HuH-7 (cell line): ENCODE data around the gene AK8.

Experiments
- DNase-seq: peaks from one replicate; pipeline ENCODE4 v3.0.0; 2011; ENCODE audit warnings: low spot score

Gene AK8

DNA sequence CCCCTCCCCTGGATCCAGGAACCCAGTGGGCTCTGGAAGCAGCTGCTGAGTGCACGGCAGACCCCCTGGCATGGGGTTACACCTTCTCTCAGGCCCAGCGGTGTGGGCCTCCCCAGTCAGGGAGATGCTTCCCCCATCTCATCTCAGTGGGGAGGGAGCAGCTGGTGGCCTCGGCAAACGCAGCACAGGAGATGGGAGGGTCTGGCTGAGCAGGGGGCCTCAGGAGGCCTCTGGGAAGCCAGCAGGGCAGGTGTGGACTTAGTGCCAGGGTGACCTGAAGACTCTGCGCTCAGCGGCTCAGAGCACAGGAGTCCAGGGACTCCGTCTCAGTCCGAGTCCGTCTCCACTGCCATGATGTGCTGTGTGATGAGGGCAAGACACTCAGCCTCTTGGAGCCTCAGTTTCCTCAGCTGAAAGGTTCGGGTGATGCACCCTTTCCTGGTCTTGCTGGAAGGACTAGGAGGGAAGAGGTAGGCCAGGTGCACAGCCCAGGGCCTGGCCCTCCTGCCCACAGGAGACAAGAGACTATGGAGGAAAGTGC, 107.2 kb downstream of the AK8 start:
- DNase-seq, result no peak

DNA sequence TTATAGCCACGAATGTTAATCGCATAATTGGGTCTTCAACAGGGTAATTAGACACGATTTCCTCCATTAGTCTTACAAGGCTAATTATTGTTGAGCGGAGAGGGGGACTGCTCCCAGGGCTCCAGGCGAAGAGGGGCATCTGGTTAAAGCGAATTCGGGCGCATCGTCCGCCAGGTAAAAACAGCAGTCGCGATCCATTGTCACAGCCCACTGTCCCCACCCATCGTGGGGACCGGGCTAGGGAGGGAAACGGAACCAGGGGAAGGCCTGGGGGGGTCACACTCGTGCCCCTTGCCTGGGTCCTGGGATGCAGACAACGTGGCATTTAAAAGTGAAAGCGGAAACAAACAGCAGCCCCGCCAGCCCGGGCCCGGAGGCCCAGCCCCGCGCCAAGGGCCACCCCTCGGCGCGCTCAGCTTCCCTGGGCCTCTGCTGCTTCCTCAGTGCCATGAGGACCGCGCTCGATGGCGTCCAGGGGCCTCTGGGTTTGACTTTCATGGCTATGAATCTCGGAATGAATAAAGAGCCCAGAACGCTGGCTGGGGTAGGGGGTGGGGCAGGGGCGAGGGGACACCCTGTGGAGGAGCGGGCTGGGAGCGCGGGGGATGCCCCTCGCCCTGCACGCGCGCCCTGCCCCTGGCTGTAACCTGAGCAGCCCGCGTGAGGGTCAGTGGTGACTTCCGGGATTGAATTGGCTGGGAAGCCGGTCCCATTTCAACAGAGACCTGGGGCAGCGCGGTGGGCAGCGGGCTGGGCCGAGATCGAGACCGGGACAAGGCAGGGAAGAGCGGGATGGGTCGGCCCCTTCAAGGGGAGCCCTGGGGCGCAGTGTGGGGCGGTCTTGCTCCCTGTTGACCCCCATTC, 107.9 kb downstream of the AK8 start:
- peak; percentile 41 for DNase-seq

DNA sequence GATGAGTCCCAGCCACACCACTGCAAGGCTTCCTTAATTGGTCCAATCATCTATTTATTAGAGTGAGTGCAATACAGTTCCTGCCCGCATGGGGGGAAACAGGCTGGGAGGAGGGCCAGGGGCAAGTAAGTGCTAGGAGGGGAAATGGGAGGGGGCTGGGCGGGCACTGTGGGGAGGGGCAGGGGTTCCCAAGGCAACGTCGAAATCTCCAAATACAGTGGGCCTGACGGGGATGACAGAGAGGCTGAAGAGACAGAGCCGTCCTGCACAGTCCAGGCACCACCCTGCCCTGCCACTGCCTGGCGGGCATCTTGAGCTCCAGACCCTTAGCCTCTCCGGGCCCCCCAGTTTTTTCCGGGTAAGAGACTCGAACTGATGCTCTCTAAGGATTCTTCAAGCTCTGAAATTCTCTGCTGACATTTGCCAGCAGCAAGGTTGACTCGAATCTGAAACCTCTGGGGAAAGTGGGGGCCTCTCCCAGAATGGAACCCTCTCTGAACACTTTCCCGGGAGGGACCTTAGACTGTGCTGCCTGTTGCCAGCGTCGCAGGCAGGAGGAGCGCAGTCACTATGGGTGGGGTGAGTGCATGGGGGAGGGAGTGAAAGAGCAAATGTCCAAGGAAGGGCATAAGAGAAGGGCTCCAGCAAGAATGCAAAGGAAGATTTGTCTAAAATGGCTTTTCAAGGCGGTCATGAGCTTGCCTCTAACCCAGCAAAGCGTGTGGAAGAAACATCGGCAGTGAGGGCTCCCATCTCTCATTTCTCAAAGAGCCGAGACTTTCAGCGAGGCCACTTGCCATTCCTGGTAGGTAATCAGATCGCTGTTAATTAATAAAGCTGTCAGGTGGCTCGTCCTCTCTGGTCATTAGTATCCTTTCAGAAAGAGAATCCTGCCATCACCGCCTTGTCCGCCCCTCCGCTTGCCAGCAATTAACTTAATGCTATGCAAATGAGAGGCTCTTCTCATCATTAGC, 108.9 kb downstream of the AK8 start:
- DNase-seq, result peak; percentile 51

- DNase-seq, result no peak
These were observed 114.5 kb downstream of the AK8 start for GRCh38 chr9:132763574-132763973.

DNA sequence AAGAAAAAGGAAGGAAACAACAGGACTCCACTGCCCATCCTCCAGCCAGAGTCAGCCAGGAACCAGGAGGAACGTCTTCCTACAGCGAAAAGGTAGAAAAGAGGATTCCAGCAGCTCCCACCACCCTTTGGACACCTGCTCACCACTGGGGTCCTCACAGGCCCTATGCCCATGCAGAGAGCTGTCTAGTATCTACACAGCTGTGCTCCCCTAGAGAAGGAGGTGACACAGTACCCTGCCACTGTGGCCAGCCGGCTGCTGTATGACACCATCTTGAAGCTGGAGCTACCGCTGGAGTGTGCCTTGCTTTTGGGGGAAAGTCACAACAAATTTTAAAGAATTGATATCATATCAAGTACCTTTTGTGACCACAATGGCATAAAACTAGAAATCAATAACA, 115.2 kb downstream of the AK8 start:
- DNase-seq, result no peak

DNA sequence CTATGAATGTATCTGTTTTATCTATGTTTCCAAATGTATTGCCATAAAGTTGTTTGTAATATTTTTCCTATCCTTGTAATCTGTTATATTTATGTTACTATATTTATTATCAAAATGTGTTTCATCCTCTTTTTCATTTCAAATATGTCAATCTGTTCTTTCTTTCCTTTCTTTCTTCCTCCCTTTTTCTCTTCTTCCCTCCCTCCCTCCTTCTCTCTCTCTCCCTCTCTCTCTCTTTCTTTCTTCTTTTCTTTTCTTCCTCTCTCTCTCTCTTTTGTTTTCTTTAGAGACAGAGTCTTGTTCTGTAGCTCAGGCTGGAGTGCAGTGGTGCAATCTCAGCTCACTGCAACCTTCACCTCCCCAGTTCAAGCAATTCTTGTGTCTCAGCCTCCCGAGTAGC, 116.5 kb downstream of the AK8 start:
- DNase-seq, result no peak

- no peak for DNase-seq
These were observed 118.0 kb downstream of the AK8 start for GRCh38 chr9:132760057-132760456.

DNA sequence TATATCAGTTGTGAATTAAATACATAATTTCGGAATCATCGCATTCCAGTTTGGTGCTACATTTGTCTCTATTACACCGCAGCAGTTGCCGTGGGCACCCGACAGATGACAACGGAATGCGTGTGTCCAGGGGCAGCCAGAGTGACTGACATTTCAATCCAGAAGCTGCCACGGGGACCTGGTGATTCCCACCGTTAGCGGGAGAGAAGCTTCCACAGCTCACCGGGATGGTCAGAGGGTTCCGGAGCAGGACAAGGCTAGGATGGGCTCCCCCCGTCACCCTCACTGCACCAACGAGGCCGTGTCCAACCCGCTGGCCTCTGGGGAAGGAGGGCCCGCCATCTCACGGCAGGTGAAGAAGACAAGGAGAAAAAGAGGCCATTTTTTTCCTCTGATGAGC, 121.1 kb downstream of the AK8 start:
- no peak for DNase-seq

DNA sequence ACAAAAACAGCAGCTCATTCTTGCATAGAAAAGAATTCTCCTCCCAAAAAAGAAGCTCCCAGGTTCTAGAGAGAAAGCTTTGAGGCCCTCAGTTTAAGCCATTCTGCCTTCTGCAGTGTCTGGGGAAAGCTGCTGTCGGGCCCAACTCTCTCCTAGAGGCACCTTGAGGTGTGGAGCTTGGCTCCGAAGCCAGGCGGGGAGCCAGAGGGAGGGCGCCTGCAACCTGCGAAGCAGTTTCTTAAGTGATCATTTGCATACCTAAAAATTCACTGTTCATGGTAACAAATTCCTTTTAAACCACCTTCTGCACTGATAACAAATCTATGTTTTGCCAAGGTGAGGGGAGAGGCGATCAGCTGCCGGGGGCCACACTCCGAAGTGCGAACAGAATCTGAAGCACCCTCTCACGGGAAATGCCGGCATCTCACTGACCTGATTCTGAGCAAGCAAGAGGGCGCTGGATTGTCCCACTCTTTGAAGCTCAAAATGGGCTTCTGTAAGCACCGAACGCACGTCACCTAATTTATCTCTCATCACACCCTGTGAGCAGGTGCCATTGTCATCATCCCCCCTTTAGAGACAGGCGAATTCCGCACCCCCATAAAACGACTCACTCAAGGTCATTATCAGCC, 121.8 kb downstream of the AK8 start:
- no peak for DNase-seq

DNA sequence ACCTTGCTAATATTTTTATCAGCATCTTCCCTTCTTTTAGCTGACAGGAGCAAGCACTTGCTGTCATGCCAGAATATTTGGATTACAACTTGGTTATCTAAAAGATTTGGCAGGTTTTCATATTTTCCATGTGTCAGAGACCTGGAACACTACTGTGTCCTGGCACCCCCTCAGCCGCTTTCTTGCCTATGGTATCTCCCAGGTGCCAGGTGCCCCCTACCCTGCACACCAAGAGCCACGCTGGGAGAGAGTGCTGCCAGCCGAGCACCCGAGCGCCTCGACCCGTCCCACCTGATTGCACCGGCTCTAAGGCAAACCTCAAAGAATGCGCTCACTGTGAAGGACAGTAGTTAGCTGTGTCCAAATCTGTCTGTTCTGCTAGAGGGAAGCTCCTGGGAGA, 123.0 kb downstream of the AK8 start:
- no peak for DNase-seq

GRCh38 chr9:132754236-132754635, 123.8 kb downstream of the AK8 start:
- DNase-seq, result no peak

DNA sequence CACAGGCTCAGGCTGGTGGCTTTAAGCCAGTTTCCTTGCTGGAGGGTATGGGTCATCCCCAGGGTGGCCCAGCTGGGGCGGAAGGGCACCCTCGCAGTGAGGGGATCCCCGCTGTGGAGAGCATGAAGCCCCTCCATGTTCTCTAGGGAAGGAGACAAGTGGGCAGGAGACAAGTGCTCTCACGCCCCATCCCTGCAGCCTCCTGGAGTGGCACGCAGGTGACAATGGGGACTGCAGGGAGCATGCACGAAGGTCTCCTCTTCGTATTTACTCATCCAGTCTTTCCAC, 124.5 kb downstream of the AK8 start:
- no peak for DNase-seq

GRCh38 chr9:132752877-132753592, 125.0 kb downstream of the AK8 start:
- no peak for DNase-seq

DNA sequence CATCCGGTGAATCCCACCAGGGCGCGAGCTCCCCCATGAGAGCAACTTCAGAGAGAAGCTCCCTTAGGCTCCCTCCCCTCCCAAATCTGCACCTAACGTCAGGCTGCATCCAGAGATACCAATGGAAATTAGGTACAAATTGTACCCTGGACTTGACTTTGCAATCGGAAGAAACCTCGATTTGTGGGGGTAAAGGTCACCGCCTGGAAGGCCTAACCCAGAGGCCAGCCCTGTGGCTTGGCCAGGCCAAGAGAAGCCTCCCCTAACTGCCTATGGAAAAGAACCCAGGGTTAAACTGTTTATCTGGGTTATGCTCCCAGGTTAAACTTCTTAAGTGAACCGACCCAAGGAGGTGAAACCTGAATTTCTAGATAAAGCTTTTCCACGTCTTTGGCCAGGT, 127.4 kb downstream of the AK8 start:
- no peak for DNase-seq

GRCh38 chr9:132749306-132749705, 128.8 kb downstream of the AK8 start:
- DNase-seq, result no peak

- DNase-seq, result no peak
These were observed 129.6 kb downstream of the AK8 start for GRCh38 chr9:132748450-132748849.

DNA sequence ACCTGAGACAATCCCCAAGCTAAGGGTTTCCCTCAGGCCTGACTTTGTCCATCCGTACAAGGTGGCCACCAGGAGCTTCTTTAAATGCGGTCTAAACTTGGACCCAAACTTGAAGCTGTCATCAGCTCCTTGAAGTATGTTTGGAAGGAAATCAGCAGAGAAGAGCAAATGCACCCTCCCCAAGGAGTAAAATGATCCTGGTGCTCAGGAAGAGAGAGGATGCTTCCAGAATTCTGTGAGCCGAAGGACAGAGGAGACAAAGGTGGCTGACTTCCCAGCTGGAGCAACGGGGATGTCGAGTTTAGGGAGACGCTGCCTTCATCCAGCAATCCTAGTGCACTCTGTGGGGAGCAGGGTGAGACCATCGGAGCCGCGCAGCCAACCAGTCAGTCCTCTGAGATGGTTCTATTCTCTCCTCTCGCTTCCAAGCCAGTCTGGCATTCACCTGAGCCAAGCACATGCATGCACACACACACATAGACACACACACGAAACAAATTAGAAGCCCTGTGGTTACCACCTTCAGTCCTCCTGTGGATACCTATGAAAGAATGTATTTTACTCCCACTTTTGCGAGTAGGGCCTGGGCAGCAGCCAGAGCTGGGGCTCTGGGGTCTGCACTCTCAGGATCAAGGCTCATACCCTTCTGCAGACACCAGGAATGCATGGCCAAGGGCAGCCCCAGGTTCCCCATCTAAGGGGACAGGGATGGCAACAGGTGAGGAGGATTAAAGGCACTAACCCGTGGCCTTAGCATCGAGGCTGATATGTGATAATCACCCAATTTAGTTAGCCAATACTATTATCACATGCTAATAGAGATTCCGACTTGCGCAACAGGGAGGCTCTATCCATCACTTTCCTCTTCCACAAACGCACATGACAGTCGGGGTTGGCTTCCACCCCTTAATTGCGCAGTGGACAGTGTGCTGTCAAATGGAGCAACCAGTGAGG, 132.1 kb downstream of the AK8 start:
- DNase-seq, result no peak

- no peak for DNase-seq
These were observed 133.0 kb downstream of the AK8 start for GRCh38 chr9:132744881-132745755.

DNA sequence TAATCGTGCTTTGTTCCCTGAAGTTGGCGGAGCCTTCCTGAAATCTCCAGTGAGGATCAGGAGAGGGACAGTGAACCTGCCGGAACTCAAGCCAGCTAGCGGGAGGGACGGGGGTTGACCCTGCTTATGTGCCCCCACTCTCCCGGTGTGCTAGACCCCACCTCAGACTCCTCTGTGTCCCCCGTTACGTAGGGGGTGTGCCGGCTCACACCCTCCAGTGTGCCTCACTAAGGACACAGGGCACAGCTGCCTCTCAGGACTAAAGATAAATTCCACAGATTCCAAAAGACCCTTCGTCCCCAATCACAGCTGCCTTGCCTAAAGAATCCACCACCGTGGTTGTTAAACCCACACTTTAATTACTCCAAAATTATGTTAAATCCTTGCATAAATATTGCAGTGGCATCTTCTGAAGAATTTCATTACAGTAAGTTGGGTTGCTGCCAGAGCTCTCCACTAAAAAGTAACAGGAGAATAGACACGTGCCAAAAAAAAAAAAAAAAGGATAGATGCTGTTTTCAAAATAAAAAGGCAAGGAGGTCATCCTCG, 134.1 kb downstream of the AK8 start:
- no peak for DNase-seq
